Lower lobe of right lung (tissue), 2 donors: ENCODE data around the gene TXNDC15. TPM values are rescaled to one million over a fixed set of nuclear protein-coding genes. Genes with fewer than 3 reads are reported as not detected.

ENCODE experiments used
- ATAC-seq, 2 donors: fragments of 200-7000 bp; cut with Tn5 transposase; one replicate each; pipeline ENCODE4 v1.9.1; 2020 to 2022; ENCODE audit warnings: mild to moderate bottlenecking in 2 of 2, moderate library complexity in 2 of 2
- DNase-seq: peaks from one replicate; pipeline ENCODE4 v3.0.0-alpha.2; 2020
- H3K27ac ChIP-seq: fragments of 200-600 bp; one replicate; pipeline ENCODE4 v1.8.0; 2022
- H3K27me3 ChIP-seq: fragments of 200-600 bp; one replicate; pipeline ENCODE4 v1.8.0; 2022; ENCODE audit warnings: low read depth
- H3K36me3 ChIP-seq: fragments of 200-600 bp; one replicate; pipeline ENCODE4 v1.8.0; 2022; ENCODE audit warnings: mild to moderate bottlenecking
- H3K4me1 ChIP-seq: fragments of 200-600 bp; one replicate; pipeline ENCODE4 v1.8.0; 2022
- H3K4me3 ChIP-seq: fragments of 200-600 bp; one replicate; pipeline ENCODE4 v1.8.0; 2022; ENCODE audit warnings: mild to moderate bottlenecking
- H3K9me3 ChIP-seq: fragments of 200-600 bp; one replicate; pipeline ENCODE4 v1.8.0; 2022
- CTCF ChIP-seq: fragments of 200-600 bp; IDR thresholded peaks from one replicate; pipeline ENCODE4 v1.8.0; 2022; ENCODE audit warnings: antibody characterized with exemption, mild to moderate bottlenecking
- intact Hi-C: fragments of 100-400 bp; cut with DNase I; formaldehyde crosslinking; loops from one replicate; pipeline ENCODE4 v1.11.0; 2022
- total RNA-seq: library from RNA; stranded (reverse); fragmentation: NEBNext Ultra II Directional; extraction: Animal tissue kit (Norgen Biotek cat#: 25700); gene quantifications from one replicate; pipeline ENCODE4 v1.2.1, GENCODE V29; 2021
- donor health status: DM: no; HTN: yes; CAD: no; lungs with severe emphysema.

Gene TXNDC15
- total RNA-seq, 1 donor from 2014 or later = 56.8 TPM

DNA sequence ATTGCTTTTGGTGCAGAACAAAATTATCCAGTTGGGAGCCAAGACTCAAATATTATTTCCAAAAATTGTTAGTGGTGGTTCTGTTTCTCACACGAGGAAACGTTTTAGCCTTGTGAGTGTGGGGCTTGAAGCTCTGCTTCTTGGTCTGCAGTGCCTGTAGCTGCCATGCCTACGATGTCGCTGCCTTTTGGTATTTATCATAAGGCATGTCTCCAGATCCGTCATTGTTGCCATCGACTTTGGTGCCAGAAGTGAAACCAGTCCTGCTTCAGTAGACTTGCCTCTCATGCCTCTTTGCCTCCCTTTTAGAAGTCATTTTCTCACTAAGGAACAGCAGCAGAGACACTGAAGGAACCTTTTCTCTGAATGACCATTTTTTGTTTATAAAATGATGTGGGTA is 63.9 kb downstream of the TXNDC15 start:
- H3K4me1 ChIP-seq = no peaks in the 10 kb centered on the region
- no peak for TF ChIP-seq CTCF

DNA sequence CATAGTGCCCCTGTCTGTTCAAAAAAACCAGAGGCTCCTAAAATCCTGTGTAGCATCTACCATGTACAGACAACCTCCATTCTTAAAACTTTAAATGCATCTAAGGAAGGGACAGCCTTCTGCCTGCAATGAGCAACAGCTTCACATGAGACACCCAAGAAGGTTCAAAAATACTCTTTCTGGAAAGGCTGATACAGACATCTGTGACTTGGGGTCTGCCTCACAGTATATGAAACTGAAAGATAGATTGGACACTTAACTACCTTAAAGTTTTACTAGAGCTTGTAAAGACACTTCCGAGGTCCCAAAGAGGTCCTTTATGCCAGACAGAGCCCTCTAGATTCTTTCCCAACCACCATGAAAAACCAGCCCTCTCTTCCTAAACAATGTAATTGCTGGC is 65.3 kb downstream of the TXNDC15 start:
- no peak for TF ChIP-seq CTCF
- no peak overlapping the region for H3K27ac ChIP-seq
- intact Hi-C loops = no loop called here
- H3K4me1 ChIP-seq = no peaks in the 10 kb centered on the region
- no peaks in the 10 kb centered on the region for H3K9me3 ChIP-seq
- H3K27me3 ChIP-seq = no peaks in the 10 kb centered on the region
- no peak for ATAC-seq
- no peak for DNase-seq
- no peak overlapping the region for H3K4me3 ChIP-seq
- peaks cover 20% of the 10 kb centered on the region for H3K36me3 ChIP-seq

More for the DNA sequence above, 63.9 kb downstream of the TXNDC15 start:
- intact Hi-C loops = no loop called here
- ATAC-seq (no peak), DNase-seq (no peak)
- Histone ChIP-seq H3K36me3 (peaks cover 28% of the 10 kb centered on the region), H3K27me3 (no peaks in the 10 kb centered on the region), H3K4me3 (no peak overlapping the region), H3K9me3 (no peaks in the 10 kb centered on the region), H3K27ac (no peak overlapping the region)

DNA sequence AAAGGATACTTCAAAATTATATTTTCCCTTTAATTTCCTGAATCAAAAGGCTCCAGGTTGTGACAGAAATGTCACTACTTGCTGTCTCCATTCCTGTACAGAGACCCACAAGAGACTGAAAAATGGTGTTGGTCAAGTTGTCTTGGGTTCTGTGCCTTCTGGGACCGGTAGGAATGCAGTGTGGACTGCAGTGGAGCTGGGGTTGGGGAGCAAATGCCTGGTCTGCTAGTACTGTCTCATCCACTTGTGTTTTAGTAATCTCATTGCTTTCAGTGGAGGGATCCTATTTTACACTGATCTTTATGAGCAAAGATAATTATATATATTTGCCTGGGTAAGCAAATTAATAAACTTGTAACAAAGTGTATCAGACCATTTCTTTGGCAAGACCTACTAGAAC is 69.4 kb downstream of the TXNDC15 start:
- no peaks in the 10 kb centered on the region for H3K36me3 ChIP-seq
- H3K27ac ChIP-seq = no peak overlapping the region
- DNase-seq (no peak), ATAC-seq (no peak)
- TF ChIP-seq CTCF = no peak
- intact Hi-C loops = no loop called here
- no peak overlapping the region for H3K4me3 ChIP-seq
- H3K27me3 ChIP-seq = no peaks in the 10 kb centered on the region
- H3K4me1 ChIP-seq = no peaks in the 10 kb centered on the region
- no peaks in the 10 kb centered on the region for H3K9me3 ChIP-seq

GRCh38 chr5:134944630-134945029 is 70.5 kb downstream of the TXNDC15 start:
- intact Hi-C loops = no loop called here
- Histone ChIP-seq H3K27me3 (no peaks in the 10 kb centered on the region), H3K27ac (no peak overlapping the region), H3K4me1 (no peaks in the 10 kb centered on the region), H3K36me3 (no peaks in the 10 kb centered on the region), H3K4me3 (no peak overlapping the region), H3K9me3 (no peaks in the 10 kb centered on the region)
- no peak for ATAC-seq
- TF ChIP-seq CTCF = no peak
- no peak for DNase-seq

- no peak for ATAC-seq
- Histone ChIP-seq H3K27me3 (no peaks in the 10 kb centered on the region), H3K36me3 (no peaks in the 10 kb centered on the region), H3K4me3 (no peak overlapping the region), H3K27ac (no peak overlapping the region), H3K4me1 (no peaks in the 10 kb centered on the region), H3K9me3 (no peaks in the 10 kb centered on the region)
- intact Hi-C loops = no loop called here
- TF ChIP-seq CTCF = no peak
- no peak for DNase-seq
Measured at GRCh38 chr5:134945041-134945440, 70.9 kb downstream of the TXNDC15 start.

DNA sequence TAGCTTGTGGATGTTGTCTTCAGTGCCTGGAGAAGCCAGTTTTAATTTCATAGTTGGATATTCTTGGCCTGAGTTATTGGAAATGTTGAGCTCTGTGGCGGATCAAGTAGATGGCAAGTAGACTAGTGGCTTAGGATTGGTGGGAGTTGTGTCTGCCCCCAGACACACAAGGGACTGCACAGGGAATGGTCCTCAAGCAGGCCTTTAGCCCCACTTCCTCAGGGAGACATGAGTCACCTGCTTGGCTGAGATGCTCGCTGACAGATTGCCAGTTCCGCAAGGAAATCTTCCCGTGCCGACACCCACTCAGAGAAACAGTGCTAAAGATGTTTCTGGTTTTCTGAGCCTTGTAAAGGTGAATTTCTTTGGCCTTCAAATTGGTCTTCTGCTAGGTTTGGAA is 74.7 kb downstream of the TXNDC15 start:
- intact Hi-C loops = no loop called here
- Histone ChIP-seq H3K9me3 (peaks cover 3% of the 10 kb centered on the region), H3K36me3 (no peaks in the 10 kb centered on the region), H3K27ac (no peak overlapping the region), H3K4me3 (no peak overlapping the region), H3K27me3 (no peaks in the 10 kb centered on the region), H3K4me1 (no peaks in the 10 kb centered on the region)
- DNase-seq = no peak
- ATAC-seq = no peak
- no peak for TF ChIP-seq CTCF
